HG02798 (cell line): ENCODE measurements around the gene BCL7A.

Experiments
- ATAC-seq: cut with Tn5 transposase; IDR thresholded peaks from one replicate; pipeline ENCODE4 v1.9.1; 2021; ENCODE audit warnings: mild to moderate bottlenecking; ENCODE audit not compliant: unreplicated experiment, poor library complexity

BCL7A gene

DNA sequence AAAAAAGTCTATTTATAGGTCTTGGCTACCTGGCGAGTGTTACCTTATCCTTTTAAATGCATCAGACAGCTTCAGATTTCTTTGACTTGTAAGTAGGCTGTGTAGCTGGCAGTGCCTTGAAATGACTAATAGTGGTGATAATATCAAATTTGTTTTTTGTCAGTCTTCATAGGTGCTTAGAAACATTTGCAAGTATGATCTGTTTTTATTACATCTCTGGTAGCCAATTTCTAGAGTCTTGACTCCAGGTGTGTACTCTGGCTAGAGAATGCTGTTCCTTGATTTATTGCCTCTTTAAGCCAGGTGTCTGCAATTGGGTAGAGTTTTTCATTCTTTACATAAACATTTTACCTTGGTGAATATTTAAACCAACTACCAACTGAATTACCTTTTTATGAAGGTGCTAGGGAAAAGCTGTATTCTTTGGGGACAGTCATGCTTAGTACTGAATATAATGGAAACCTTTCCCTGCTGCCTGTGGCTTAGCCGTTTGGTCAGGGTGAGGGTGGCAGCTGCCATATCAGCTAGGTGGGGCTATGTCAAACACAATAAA lies 89.5 kb downstream of the BCL7A start:
- ATAC-seq, result no peak
